ENCODE data around the gene PPP2R3B.

DNA sequence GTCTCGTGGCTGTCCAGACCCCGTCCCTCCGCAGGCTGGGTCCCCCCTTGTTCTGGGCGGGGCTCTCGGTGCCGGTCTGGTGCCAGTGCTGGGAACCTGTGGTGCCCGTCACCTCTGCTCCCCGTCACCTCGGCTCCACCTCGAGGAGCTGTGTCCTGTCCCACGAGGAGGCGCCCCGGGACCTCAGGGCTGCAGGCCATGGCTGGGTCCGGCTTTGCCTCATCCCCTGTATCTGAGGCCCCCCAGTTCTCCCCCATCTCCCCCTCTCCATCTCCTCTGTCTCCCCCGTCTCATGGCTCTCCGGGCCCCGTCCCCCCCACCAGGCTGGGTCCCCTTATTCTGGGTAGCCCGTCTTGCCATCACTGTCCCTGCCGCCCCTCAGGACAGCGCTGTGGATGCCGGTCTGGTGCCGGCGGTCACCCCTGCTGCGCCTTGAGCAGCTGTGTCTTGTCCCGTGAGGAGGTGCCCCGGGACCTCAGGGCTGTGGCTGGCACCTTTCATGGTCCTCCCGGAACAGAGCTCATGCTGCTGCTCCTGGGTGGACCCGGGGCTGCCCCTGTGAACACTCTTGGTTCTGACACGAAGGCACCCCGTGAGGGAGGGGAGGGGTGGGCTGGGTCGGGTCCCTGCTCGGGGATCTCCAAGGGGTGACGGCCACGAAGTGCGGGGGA lies 54.7 kb downstream of the PPP2R3B start:
- TF ChIP-seq, protein P1, sequence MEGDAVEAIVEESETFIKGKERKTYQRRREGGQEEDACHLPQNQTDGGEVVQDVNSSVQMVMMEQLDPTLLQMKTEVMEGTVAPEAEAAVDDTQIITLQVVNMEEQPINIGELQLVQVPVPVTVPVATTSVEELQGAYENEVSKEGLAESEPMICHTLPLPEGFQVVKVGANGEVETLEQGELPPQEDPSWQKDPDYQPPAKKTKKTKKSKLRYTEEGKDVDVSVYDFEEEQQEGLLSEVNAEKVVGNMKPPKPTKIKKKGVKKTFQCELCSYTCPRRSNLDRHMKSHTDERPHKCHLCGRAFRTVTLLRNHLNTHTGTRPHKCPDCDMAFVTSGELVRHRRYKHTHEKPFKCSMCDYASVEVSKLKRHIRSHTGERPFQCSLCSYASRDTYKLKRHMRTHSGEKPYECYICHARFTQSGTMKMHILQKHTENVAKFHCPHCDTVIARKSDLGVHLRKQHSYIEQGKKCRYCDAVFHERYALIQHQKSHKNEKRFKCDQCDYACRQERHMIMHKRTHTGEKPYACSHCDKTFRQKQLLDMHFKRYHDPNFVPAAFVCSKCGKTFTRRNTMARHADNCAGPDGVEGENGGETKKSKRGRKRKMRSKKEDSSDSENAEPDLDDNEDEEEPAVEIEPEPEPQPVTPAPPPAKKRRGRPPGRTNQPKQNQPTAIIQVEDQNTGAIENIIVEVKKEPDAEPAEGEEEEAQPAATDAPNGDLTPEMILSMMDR (IDR thresholded peaks at IDR 0.05): no peak
- TF ChIP-seq POLR2A (IDR thresholded peaks at IDR 0.05): no peak
